ENCODE data around the gene PLEKHG3.

The PLEKHG3 gene

GRCh38 chr14:64774272-64774671 is 70.0 kb downstream of the PLEKHG3 start:
- POLR2A ChIA-PET (ENCODE audit: low non-redundant PET): no interaction called here
- H3K27ac ChIP-seq: no peak overlapping the region
- DNase-seq (ENCODE audit: low spot score): no peak
- CTCF ChIA-PET: interaction anchor here (0.5 kb wide), 1 partner anchor 430 kb away, joined by 3 read pairs; no protein-coding TSS in a partner anchor
- no peak for TF ChIP-seq CTCF (conservative IDR thresholded peaks at IDR 0.05; ENCODE audit: low read depth)

- DNase-seq (ENCODE audit: low spot score): no peak
- ChIA-PET CTCF (interaction anchor here (0.6 kb wide), 1 partner anchor 8 kb away, joined by 3 read pairs; no protein-coding TSS in a partner anchor), POLR2A (ENCODE audit: low non-redundant PET) (no interaction called here)
- no peak for TF ChIP-seq CTCF (conservative IDR thresholded peaks at IDR 0.05; ENCODE audit: low read depth)
- H3K27ac ChIP-seq: no peak overlapping the region
Observed at GRCh38 chr14:64775081-64775777, 71.0 kb downstream of the PLEKHG3 start.

GRCh38 chr14:64777461-64777860 is 73.2 kb downstream of the PLEKHG3 start:
- DNase-seq (ENCODE audit: low spot score): no peak
- TF ChIP-seq CTCF (conservative IDR thresholded peaks at IDR 0.05; ENCODE audit: low read depth): no peak
- H3K27ac ChIP-seq: no peak overlapping the region
- POLR2A ChIA-PET (ENCODE audit: low non-redundant PET): no interaction called here
- CTCF ChIA-PET: interaction anchor here (1.1 to 2.6 kb wide), 2 partner anchors 12 to 22 kb away, joined by 4 to 8 read pairs; no protein-coding TSS in a partner anchor

GRCh38 chr14:64778104-64778754 is 74.0 kb downstream of the PLEKHG3 start:
- TF ChIP-seq CTCF (conservative IDR thresholded peaks at IDR 0.05; ENCODE audit: low read depth): no peak
- no peak overlapping the region for H3K27ac ChIP-seq
- ChIA-PET POLR2A (ENCODE audit: low non-redundant PET) (no interaction called here), CTCF (interaction anchor here (0.6 to 2.6 kb wide), 3 partner anchors 13 to 22 kb away, joined by 4 to 8 read pairs (median 4); no protein-coding TSS in a partner anchor)
- no peak for DNase-seq (ENCODE audit: low spot score)

GRCh38 chr14:64779472-64779871 is 75.2 kb downstream of the PLEKHG3 start:
- ChIA-PET POLR2A (ENCODE audit: low non-redundant PET) (no interaction called here), CTCF (interaction anchor here (2.6 kb wide), 1 partner anchor 14 kb away, joined by 8 read pairs; no protein-coding TSS in a partner anchor)
- DNase-seq (ENCODE audit: low spot score): no peak
- no peak overlapping the region for H3K27ac ChIP-seq
- no peak for TF ChIP-seq CTCF (conservative IDR thresholded peaks at IDR 0.05; ENCODE audit: low read depth)

GRCh38 chr14:64782196-64782595 is 78.0 kb downstream of the PLEKHG3 start:
- CTCF ChIA-PET: interaction anchor here (0.7 to 1.0 kb wide), 3 partner anchors 10 to 128 kb away, joined by 3 read pairs; no protein-coding TSS in a partner anchor
- POLR2A ChIA-PET (ENCODE audit: low non-redundant PET): no interaction called here
- no peak overlapping the region for H3K27ac ChIP-seq
- no peak for DNase-seq (ENCODE audit: low spot score)
- no peak for TF ChIP-seq CTCF (conservative IDR thresholded peaks at IDR 0.05; ENCODE audit: low read depth)
